WERI-Rb-1 (cell line): ENCODE results near the gene FLVCR2.
A peak's percentile ranks its signal among the peaks of the same experiment; 100 is the strongest.

ENCODE experiments used
- DNase-seq: peaks from one replicate; pipeline ENCODE4 v3.0.0-alpha.2; 2020
- H3K27ac ChIP-seq: fragments of 250-450 bp; sonication (Bioruptor Pico); 2 replicates; pipeline ENCODE4 v1.5.1; 2020; ENCODE audit warnings: mild to moderate bottlenecking, moderate library complexity
- H3K27me3 ChIP-seq: fragments of 250-450 bp; sonication (Bioruptor Pico); 2 replicates; pipeline ENCODE4 v1.5.1; 2021; ENCODE audit warnings: mild to moderate bottlenecking, low read depth, moderate library complexity; ENCODE audit not compliant: insufficient read depth, severe bottlenecking
- H3K36me3 ChIP-seq: fragments of 250-450 bp; sonication (Bioruptor Pico); 2 replicates; pipeline ENCODE4 v1.5.1; 2020; ENCODE audit warnings: mild to moderate bottlenecking, moderate library complexity
- H3K4me3 ChIP-seq: 2 replicates; pipeline ENCODE4 v1.5.1; 2011; ENCODE audit warnings: low read depth, mild to moderate bottlenecking, control low read depth, low read length
- H3K9me3 ChIP-seq: fragments of 250-450 bp; sonication (Bioruptor Pico); 2 replicates; pipeline ENCODE4 v1.5.1; 2021; ENCODE audit warnings: mild to moderate bottlenecking, moderate library complexity; ENCODE audit not compliant: severe bottlenecking
- TF ChIP-seq, protein P1 (sequence below): IDR thresholded peaks from 2 replicates; pipeline ENCODE4 v1.5.1; 2011; ENCODE audit warnings: low read depth, mild to moderate bottlenecking, control low read depth, inconsistent platforms, low read length

The FLVCR2 gene

DNA sequence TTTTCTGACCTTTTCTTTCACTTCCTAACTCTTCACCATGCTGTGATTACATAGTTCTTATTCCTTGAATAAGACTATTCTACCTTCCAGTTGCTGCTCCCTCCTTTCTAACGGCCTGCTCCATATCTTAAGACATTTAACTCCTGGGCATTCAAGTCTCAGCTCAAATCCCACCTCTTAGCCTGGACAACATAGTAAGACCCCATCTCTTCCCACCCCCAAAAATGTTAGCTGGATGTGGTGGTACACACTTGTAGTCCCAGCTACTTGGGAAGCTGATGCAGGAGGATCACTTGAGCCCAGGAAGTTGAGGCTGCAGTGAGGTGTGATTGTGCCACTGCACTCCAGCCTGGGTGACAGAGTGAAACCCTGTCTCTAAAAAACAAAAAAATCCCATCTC, 71.4 kb downstream of the FLVCR2 start:
- TF ChIP-seq, protein P1, sequence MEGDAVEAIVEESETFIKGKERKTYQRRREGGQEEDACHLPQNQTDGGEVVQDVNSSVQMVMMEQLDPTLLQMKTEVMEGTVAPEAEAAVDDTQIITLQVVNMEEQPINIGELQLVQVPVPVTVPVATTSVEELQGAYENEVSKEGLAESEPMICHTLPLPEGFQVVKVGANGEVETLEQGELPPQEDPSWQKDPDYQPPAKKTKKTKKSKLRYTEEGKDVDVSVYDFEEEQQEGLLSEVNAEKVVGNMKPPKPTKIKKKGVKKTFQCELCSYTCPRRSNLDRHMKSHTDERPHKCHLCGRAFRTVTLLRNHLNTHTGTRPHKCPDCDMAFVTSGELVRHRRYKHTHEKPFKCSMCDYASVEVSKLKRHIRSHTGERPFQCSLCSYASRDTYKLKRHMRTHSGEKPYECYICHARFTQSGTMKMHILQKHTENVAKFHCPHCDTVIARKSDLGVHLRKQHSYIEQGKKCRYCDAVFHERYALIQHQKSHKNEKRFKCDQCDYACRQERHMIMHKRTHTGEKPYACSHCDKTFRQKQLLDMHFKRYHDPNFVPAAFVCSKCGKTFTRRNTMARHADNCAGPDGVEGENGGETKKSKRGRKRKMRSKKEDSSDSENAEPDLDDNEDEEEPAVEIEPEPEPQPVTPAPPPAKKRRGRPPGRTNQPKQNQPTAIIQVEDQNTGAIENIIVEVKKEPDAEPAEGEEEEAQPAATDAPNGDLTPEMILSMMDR = no peak
- no peaks in the 10 kb centered on the region for H3K9me3 ChIP-seq
- H3K27ac ChIP-seq = no peak overlapping the region
- DNase-seq = no peak
- no peak overlapping the region for H3K4me3 ChIP-seq
- H3K36me3 ChIP-seq = peaks cover 53% of the 10 kb centered on the region
- H3K27me3 ChIP-seq = no peaks in the 10 kb centered on the region

DNA sequence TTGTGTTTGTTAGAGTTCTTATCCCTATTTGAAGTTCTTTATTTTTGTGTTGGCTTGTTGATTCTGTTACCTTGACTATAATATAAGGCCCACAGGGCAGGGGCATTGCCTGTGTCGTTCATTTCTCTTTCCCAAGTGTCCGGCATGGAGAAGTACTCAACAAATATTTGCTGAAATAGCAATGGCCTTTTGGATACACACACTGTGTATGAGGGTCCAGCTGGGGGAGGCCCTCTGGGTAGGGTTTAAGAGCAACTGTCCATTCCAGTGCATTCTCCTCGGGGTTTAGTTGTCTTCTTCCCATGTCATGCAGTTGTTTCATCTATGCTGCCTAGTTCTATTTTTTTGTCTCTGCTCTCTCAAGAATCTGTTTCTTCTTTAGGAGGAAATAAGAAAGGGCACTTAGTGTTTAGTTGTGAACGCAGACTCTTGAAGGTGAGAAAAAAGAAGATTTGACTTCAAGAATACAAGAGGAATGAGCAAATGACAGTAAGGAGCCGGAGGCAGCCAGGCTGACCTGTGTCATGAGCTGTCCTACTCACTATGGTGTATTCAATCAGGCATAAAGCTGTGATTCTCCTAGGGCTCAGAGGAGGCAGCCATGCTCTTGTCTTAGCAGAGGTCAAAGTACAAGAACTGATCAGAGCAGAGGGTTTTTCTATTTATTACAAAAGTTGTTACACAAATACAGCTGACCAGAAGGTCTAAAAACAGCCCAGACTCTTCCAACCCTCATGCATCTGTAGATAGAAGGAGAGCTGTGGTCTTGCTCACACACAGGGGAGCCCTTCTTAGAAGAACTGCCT, 72.0 kb downstream of the FLVCR2 start:
- TF ChIP-seq, protein P1 = no peak
- Histone ChIP-seq H3K9me3 (no peaks in the 10 kb centered on the region), H3K36me3 (peaks cover 54% of the 10 kb centered on the region), H3K27me3 (no peaks in the 10 kb centered on the region), H3K27ac (no peak overlapping the region), H3K4me3 (no peak overlapping the region)
- no peak for DNase-seq

DNA sequence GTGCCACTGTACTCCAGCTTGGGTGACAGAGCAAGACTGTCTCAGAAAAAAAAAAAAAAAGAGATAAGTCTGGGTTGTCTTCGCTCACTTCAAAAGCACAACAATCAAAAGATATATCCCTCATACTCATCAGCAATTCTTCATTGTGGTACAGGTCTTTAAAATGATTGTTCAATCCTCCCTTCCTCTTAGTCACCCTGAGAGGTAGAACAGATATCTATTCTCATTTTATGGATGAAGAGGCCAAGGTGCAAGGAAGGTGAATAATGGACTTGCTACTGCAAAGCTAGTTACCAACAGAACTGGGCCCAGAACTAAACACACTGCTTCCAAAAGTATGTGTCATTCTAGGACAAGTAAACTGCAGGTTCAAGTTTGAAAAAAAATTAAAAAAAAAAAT, 75.1 kb downstream of the FLVCR2 start:
- Histone ChIP-seq H3K27ac (no peak overlapping the region), H3K36me3 (peaks cover 64% of the 10 kb centered on the region), H3K4me3 (no peak overlapping the region), H3K9me3 (no peaks in the 10 kb centered on the region), H3K27me3 (no peaks in the 10 kb centered on the region)
- TF ChIP-seq, protein P1 = no peak
- DNase-seq = no peak

DNA sequence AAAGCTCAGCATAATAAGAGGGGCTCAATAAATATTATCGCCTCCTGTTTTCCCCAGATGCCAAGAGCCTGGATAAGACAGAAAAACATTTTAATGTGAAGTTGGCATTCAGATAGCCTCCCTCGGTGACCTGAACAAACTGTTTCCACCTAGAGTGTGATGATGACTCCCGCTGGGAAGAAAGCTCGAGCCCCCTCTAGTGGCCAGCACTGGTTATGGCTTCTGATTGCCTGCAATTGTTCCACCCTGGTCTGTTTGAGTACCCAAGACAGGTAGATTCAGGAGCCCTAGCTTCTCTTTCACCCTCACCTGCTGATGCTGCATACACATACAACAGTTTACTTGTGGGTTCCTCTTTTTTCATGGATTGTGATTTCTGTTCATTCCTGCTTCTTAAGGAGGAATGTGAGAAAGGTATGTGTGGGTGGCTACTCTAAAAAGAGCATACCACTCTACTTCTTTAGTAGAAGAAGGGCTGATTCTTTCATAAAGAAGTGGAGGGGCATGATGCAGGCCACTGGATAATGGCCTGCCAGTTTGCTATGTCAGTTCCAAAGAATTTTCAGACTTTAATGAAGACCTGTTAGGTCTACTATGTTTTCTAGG, 75.8 kb downstream of the FLVCR2 start:
- DNase-seq = peak; percentile 72
- H3K36me3 ChIP-seq = peaks cover 60% of the 10 kb centered on the region
- TF ChIP-seq, protein P1 = peak; percentile 95

DNA sequence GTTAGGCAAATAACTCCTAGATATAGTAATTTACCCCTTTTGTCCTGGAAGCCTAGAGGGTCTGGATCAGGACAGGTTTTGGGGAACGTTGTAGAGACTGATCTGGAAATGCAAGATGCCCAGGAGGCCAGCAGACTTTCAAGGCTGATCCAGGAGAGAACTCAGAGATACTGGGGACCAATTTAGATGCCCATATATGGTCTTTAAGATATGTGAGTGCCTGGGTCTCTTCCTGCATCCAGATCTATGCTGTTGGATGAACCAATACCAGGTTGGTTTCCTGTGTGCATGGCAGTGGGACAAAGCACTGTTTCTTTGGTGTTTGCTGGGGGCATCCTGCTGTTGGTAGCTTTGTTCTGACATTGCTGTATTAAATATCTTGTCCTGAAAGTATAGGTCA, 76.8 kb downstream of the FLVCR2 start:
- Histone ChIP-seq H3K4me3 (no peak overlapping the region), H3K36me3 (peaks cover 50% of the 10 kb centered on the region), H3K27ac (no peak overlapping the region), H3K27me3 (no peaks in the 10 kb centered on the region), H3K9me3 (no peaks in the 10 kb centered on the region)
- TF ChIP-seq, protein P1 = no peak
- no peak for DNase-seq

More for the DNA sequence above, 75.8 kb downstream of the FLVCR2 start:
- no peaks in the 10 kb centered on the region for H3K27me3 ChIP-seq
- H3K9me3 ChIP-seq = no peaks in the 10 kb centered on the region
- H3K27ac ChIP-seq = no peak overlapping the region
- no peak overlapping the region for H3K4me3 ChIP-seq

GRCh38 chr14:75657331-75657730, 78.9 kb downstream of the FLVCR2 start:
- TF ChIP-seq, protein P1 = no peak
- peaks cover 29% of the 10 kb centered on the region for H3K36me3 ChIP-seq
- no peaks in the 10 kb centered on the region for H3K9me3 ChIP-seq
- no peak overlapping the region for H3K4me3 ChIP-seq
- DNase-seq = no peak
- H3K27me3 ChIP-seq = no peaks in the 10 kb centered on the region
- no peak overlapping the region for H3K27ac ChIP-seq
